K562 (cell line): Measurements from ENCODE around the gene THSD8. TPM values are rescaled to one million over a fixed set of nuclear protein-coding genes. Genes with fewer than 3 reads are reported as not detected.

ENCODE experiments used
- CHD1 ChIP-seq: fragments of 200-600 bp; sonication (generic); IDR thresholded peaks from one replicate; pipeline ENCODE4 v1.6.1; 2012; ENCODE audit warnings: mild to moderate bottlenecking, moderate library complexity, low read length, inconsistent platforms
- MLLT1 ChIP-seq, 2 experiments: fragments of 450-650 bp; IDR thresholded peaks; 2 replicates each; pipeline ENCODE4 v1.6.1; 2016
- NCOR1 ChIP-seq: fragments of 450-650 bp; IDR thresholded peaks from 2 replicates; pipeline ENCODE4 v1.6.1; 2016; ENCODE audit warnings: mild to moderate bottlenecking, moderate library complexity
- POLR2A ChIP-seq: fragments of 450-650 bp; conservative IDR thresholded peaks from 2 replicates; pipeline ENCODE4 v1.6.1; 2016
- POU5F1 ChIP-seq: fragments of 150-350 bp; IDR thresholded peaks from 2 replicates; pipeline ENCODE4 v1.6.1; 2014; ENCODE audit warnings: borderline replicate concordance, low read length, low read depth, mild to moderate bottlenecking; ENCODE audit not compliant: partially characterized antibody
- PTBP1 ChIP-seq: fragments of 200-400 bp; formaldehyde crosslinking; IDR thresholded peaks from 2 replicates; pipeline ENCODE4 v1.6.1; 2017; ENCODE audit warnings: low read depth, low read length
- RAD51 ChIP-seq: fragments of 450-650 bp; IDR thresholded peaks from 2 replicates; pipeline ENCODE4 v1.7.1; 2016; ENCODE audit warnings: low read depth, mild to moderate bottlenecking, borderline replicate concordance
- RCOR1 ChIP-seq, 2 experiments: IDR thresholded peaks; 2 replicates each; pipeline ENCODE4 v1.6.1; 2012; ENCODE audit warnings: low read depth in 2 of 2, low read length in 2 of 2, borderline replicate concordance in 1 of 2, improper control_type of control experiment in 1 of 2
- SAFB2 ChIP-seq: fragments of 200-400 bp; formaldehyde crosslinking; IDR thresholded peaks from 2 replicates; pipeline ENCODE4 v1.6.1; 2018; ENCODE audit warnings: borderline replicate concordance, low read length, low read depth, moderate library complexity; ENCODE audit not compliant: severe bottlenecking
- SIRT6 ChIP-seq: IDR thresholded peaks from one replicate; pipeline ENCODE4 v1.6.1; 2012; ENCODE audit warnings: low read depth, mild to moderate bottlenecking, control low read depth, inconsistent platforms, low read length, moderate library complexity
- SP1 ChIP-seq: sonication (generic); formaldehyde crosslinking; IDR thresholded peaks from 2 replicates; pipeline ENCODE4 v1.8.1; 2022; ENCODE audit warnings: mild to moderate bottlenecking, missing genetic modification reagents
- TCF3 ChIP-seq: sonication (generic); formaldehyde crosslinking; IDR thresholded peaks from 2 replicates; pipeline ENCODE4 v1.4.0; 2020; ENCODE audit warnings: mild to moderate bottlenecking, missing genetic modification reagents
- ZBTB40 ChIP-seq, 2 experiments: fragments of 450-650 bp in 1 of 2; sonication (generic) in 1 of 2; formaldehyde crosslinking in 1 of 2; IDR thresholded peaks; 2 replicates each; pipeline versions ENCODE4 v1.7.1 to v1.9.0; 2016 to 2022; ENCODE audit warnings: inconsistent platforms in 1 of 2, mild to moderate bottlenecking in 1 of 2, missing genetic modification reagents in 1 of 2
- ZNF263 ChIP-seq: sonication (generic); formaldehyde crosslinking; IDR thresholded peaks from 2 replicates; pipeline ENCODE4 v1.8.0; 2022; ENCODE audit warnings: mild to moderate bottlenecking, missing genetic modification reagents, borderline replicate concordance
- polyA plus RNA-seq, 8 experiments: library from polyadenylated mRNA; depleted of rRNA in 4 of 8; stranded (reverse) in 5 of 8; unstranded in 3 of 8; fragments of >200 nt; fragmentation: Nextera tagmentation in 2 of 8; fragmentation: Illumina TruSeq in 1 of 8; extraction: Ambion mirVana in 2 of 8; extraction: Trizol in 1 of 8; gene quantifications; 2 replicates each; pipeline versions ENCODE4 v1.2.1 to v1.2.3, GENCODE V29; 2011 to 2014; ENCODE audit warnings: inconsistent platforms in 1 of 8, missing spikeins in 1 of 8
- total RNA-seq, 7 experiments: library from RNA; depleted of rRNA in 6 of 7; stranded (reverse); fragments of >200 nt in 6 of 7; fragmentation: Illumina TruSeq in 2 of 7; extraction: Trizol in 2 of 7; gene quantifications; 2 replicates each; pipeline versions ENCODE4 v1.2.1 to v1.2.3, GENCODE V29; 2011 to 2021; ENCODE audit warnings: low replicate concordance in 1 of 7
- TF ChIP-seq, protein P1 (sequence below): sonication (generic); formaldehyde crosslinking; IDR thresholded peaks from 2 replicates; pipeline ENCODE4 v1.9.0; 2022; ENCODE audit warnings: mild to moderate bottlenecking, missing genetic modification reagents

Gene THSD8
- total and polyA plus RNA-seq, 9 of the 15 experiments (the other 6 are each of a cell fraction or from before 2014, with no cell fraction given), result 8.4 to 42.4 (median 19.9) TPM; not detected in 2

GRCh38 chr19:12792051-12792852 lies 9.6 kb upstream of the THSD8 start (continued):
- no peak for TF ChIP-seq SAFB2
- peak in 1 of 2 experiments; percentile 28; a peak in 1 of 4 replicates for TF ChIP-seq RCOR1 (IDR thresholded peaks at IDR 0.05; ENCODE audit: borderline replicate concordance in 1 of 2, low read depth in 2 of 2, low read length in 2 of 2)
- TF ChIP-seq PTBP1, result peak; percentile 49; the same call in 1 of the 2 replicates
- TF ChIP-seq RAD51, result peak; percentile 88
- TF ChIP-seq, protein P1, sequence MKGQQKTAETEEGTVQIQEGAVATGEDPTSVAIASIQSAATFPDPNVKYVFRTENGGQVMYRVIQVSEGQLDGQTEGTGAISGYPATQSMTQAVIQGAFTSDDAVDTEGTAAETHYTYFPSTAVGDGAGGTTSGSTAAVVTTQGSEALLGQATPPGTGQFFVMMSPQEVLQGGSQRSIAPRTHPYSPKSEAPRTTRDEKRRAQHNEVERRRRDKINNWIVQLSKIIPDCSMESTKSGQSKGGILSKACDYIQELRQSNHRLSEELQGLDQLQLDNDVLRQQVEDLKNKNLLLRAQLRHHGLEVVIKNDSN (CRISPR knock-in tag), result peak; percentile 42; the same call in 1 of the 2 replicates
- no peak for TF ChIP-seq POU5F1
- 0 out of 2 replicates have a peak, but pooled peaks have one; percentile 72 for TF ChIP-seq SP1 (CRISPR knock-in tag)
- TF ChIP-seq NCOR1, result 0 out of 2 replicates have a peak, but pooled peaks have one; percentile 9
- peak; percentile 86 for TF ChIP-seq ZBTB40 (IDR thresholded peaks at IDR 0.05)
- TF ChIP-seq ZBTB40 (CRISPR knock-in tag; IDR thresholded peaks at IDR 0.05), result no peak
- TF ChIP-seq TCF3 (CRISPR knock-in tag), result peak; percentile 36
- peak; percentile 51; the same call in 1 of the 2 replicates for TF ChIP-seq ZNF263 (CRISPR knock-in tag)
- 0 out of 4 replicates have a peak, but pooled peaks of 1 of the 2 experiments have one; percentile 58 for TF ChIP-seq MLLT1 (IDR thresholded peaks at IDR 0.05)
- TF ChIP-seq SIRT6, result no peak
- TF ChIP-seq CHD1, result peak; percentile 95
- peak; percentile 42 for TF ChIP-seq POLR2A
